ENCODE results near the gene MRPL17. TPM values are rescaled to one million over a fixed set of nuclear protein-coding genes. Genes with fewer than 3 reads are reported as not detected.

MRPL17 gene
- total RNA-seq, 2 donors from 2014 or later: 18.3 to 44.6 TPM

DNA sequence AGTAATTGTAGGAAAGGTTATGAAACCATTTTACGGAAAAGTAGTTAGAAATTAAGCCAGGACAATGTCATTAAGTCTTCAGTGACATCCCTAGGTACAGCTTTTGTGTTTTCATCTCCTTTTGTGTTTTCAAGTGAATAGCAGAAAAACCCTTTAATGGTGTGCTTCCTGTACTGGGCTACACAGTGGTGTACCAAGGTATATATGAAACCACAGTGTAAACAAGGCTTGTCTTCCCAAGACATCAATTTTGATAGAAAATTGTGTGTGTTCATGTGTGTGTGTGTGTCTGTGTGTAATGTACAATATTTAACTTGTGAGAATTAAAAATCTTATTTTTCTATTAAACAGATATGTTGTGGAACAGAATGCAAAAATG lies 8.9 kb downstream of the MRPL17 start:
- no peaks in the 10 kb centered on the region for H3K4me1 ChIP-seq (replicated peaks)
- WGBS: 86% methylated on average over 1 of the region's 1 CpG
- intact Hi-C loops (cut with DNase I): no loop called here
- H3K9me3 ChIP-seq: no peaks in the 10 kb centered on the region
- no peak for TF ChIP-seq POLR2A (IDR thresholded peaks at IDR 0.05)
- no peak for TF ChIP-seq POLR2AphosphoS5 (IDR thresholded peaks at IDR 0.05)
- TF ChIP-seq, protein P1, sequence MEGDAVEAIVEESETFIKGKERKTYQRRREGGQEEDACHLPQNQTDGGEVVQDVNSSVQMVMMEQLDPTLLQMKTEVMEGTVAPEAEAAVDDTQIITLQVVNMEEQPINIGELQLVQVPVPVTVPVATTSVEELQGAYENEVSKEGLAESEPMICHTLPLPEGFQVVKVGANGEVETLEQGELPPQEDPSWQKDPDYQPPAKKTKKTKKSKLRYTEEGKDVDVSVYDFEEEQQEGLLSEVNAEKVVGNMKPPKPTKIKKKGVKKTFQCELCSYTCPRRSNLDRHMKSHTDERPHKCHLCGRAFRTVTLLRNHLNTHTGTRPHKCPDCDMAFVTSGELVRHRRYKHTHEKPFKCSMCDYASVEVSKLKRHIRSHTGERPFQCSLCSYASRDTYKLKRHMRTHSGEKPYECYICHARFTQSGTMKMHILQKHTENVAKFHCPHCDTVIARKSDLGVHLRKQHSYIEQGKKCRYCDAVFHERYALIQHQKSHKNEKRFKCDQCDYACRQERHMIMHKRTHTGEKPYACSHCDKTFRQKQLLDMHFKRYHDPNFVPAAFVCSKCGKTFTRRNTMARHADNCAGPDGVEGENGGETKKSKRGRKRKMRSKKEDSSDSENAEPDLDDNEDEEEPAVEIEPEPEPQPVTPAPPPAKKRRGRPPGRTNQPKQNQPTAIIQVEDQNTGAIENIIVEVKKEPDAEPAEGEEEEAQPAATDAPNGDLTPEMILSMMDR (IDR thresholded peaks at IDR 0.05): no peak
- no peak overlapping the region for H3K27ac ChIP-seq
- DNase-seq (ENCODE audit: low spot score): no peak
- H3K36me3 ChIP-seq: no peaks in the 10 kb centered on the region
- no peaks in the 10 kb centered on the region for H3K27me3 ChIP-seq (replicated peaks; ENCODE audit: insufficient read depth)
- H3K4me3 ChIP-seq: no peak overlapping the region

DNA sequence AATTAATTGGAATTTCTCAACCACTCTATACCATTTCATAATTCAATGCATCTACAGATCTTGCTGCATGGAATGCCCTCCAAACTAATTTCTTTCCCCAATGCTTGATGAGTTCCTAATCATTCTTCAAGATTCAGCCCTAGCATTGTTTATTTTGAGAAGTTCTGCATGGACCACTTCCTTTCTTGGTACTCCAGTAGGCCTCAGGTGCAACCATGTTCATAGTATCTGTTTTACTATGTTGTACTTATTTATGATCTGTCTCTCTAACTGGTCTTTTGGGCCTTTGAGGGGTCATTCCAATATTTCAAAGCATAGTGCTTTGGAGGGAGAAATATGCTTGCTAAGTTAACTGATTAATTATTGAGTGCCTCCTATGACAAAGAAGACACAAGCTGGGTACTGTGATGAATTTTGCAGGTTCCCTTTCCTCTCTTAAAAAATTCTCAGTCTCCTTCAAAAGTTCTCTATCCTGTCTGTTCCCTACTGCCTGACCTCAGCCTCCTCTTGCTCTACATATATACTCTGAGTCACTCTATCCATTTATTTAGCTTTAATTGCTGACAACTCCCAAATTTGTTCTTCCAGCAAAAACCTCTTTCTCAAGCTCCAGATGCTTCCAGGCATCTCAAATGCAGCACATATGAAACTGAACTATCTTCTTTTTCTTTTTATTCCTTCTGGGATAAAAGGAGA lies 9.5 kb downstream of the MRPL17 start:
- no peak overlapping the region for H3K4me3 ChIP-seq
- no peaks in the 10 kb centered on the region for H3K36me3 ChIP-seq
- no peak overlapping the region for H3K27ac ChIP-seq
- no peak for DNase-seq (ENCODE audit: low spot score)
- H3K9me3 ChIP-seq: no peaks in the 10 kb centered on the region
- no peaks in the 10 kb centered on the region for H3K27me3 ChIP-seq (replicated peaks; ENCODE audit: insufficient read depth)
- H3K4me1 ChIP-seq (replicated peaks): no peaks in the 10 kb centered on the region
- TF ChIP-seq, protein P1 (IDR thresholded peaks at IDR 0.05): no peak
- TF ChIP-seq POLR2AphosphoS5 (IDR thresholded peaks at IDR 0.05) (no peak), POLR2A (IDR thresholded peaks at IDR 0.05) (no peak)
- intact Hi-C loops (cut with DNase I): no loop called here

- Histone ChIP-seq H3K9me3 (no peaks in the 10 kb centered on the region), H3K27me3 (replicated peaks; ENCODE audit: insufficient read depth) (no peaks in the 10 kb centered on the region), H3K4me1 (replicated peaks) (no peaks in the 10 kb centered on the region), H3K4me3 (no peak overlapping the region), H3K27ac (no peak overlapping the region), H3K36me3 (no peaks in the 10 kb centered on the region)
- 86% methylated on average over 2 of the region's 2 CpGs for WGBS
- no peak for TF ChIP-seq POLR2AphosphoS5 (IDR thresholded peaks at IDR 0.05)
- TF ChIP-seq, protein P1 (IDR thresholded peaks at IDR 0.05): no peak
- no peak for TF ChIP-seq POLR2A (IDR thresholded peaks at IDR 0.05)
- DNase-seq (ENCODE audit: low spot score): no peak
- intact Hi-C loops (cut with DNase I): no loop called here
Observed at GRCh38 chr11:6671991-6672390, 11.1 kb downstream of the MRPL17 start.

GRCh38 chr11:6670202-6670830 lies 12.8 kb downstream of the MRPL17 start:
- DNase-seq (ENCODE audit: low spot score): no peak
- intact Hi-C loops (cut with DNase I): no loop called here
- no peak overlapping the region for H3K4me3 ChIP-seq
- TF ChIP-seq POLR2A (IDR thresholded peaks at IDR 0.05) (no peak), POLR2AphosphoS5 (IDR thresholded peaks at IDR 0.05) (no peak)
- TF ChIP-seq, protein P1 (IDR thresholded peaks at IDR 0.05): no peak
- no peaks in the 10 kb centered on the region for H3K9me3 ChIP-seq
- H3K4me1 ChIP-seq (replicated peaks): no peaks in the 10 kb centered on the region
- H3K27me3 ChIP-seq (replicated peaks; ENCODE audit: insufficient read depth): no peaks in the 10 kb centered on the region
- H3K36me3 ChIP-seq: no peaks in the 10 kb centered on the region
- 72% methylated on average over 6 of the region's 6 CpGs for WGBS
- H3K27ac ChIP-seq: no peak overlapping the region

Data from prostate gland (tissue), 2 donors.